A673 (cell line): Measurements from ENCODE around the gene GAR1. TPM values are rescaled to one million over a fixed set of nuclear protein-coding genes. Genes with fewer than 3 reads are reported as not detected.

Experiments
- BruUV-seq: library from RNA; stranded (reverse); fragments of 400-500 nt; replicated peaks from 2 replicates; lab custom pipeline; 2021; lab: Mats Ljungman, UMichigan
- CTCF ChIA-PET: fragments of 300-600 bp; sonication (Branson Sonifier 250); formaldehyde crosslinking; loops from one replicate; lab custom pipeline; 2022; ENCODE audit warnings: antibody characterized with exemption; lab: Charles Lee
- POLR2A ChIA-PET: fragments of 300-600 bp; sonication (Branson Sonifier 250); formaldehyde crosslinking; loops from one replicate; lab custom pipeline; 2022; ENCODE audit warnings: antibody characterized with exemption; ENCODE audit not compliant: low non-redundant PET; lab: Charles Lee
- DNase-seq: peaks from one replicate; pipeline ENCODE4 v3.0.0-alpha.2; 2015; ENCODE audit warnings: low spot score
- H3K27ac ChIP-seq: fragments of 200-600 bp; sonication (generic); 2 replicates; pipeline ENCODE4 v1.5.1; 2016; ENCODE audit warnings: mixed run types, low read depth, mild to moderate bottlenecking, mixed read lengths, antibody characterized with exemption, low read length; ENCODE audit not compliant: poor library complexity, severe bottlenecking
- H3K27me3 ChIP-seq: fragments of 200-600 bp; sonication (generic); replicated peaks from 2 replicates; pipeline ENCODE4 v1.6.1; 2017; ENCODE audit warnings: mixed run types, low read depth, mild to moderate bottlenecking, mixed read lengths, antibody characterized with exemption, low read length; ENCODE audit not compliant: insufficient read depth, poor library complexity
- H3K36me3 ChIP-seq: fragments of 200-600 bp; sonication (generic); 2 replicates; pipeline ENCODE4 v1.6.1; 2016; ENCODE audit warnings: mixed run types, mild to moderate bottlenecking, mixed read lengths, antibody characterized with exemption, low read length; ENCODE audit not compliant: insufficient read depth, poor library complexity, severe bottlenecking
- H3K4me1 ChIP-seq: fragments of 200-600 bp; sonication (generic); 2 replicates; pipeline ENCODE4 v1.6.1; 2017; ENCODE audit warnings: mixed run types, mild to moderate bottlenecking, mixed read lengths, antibody characterized with exemption, low read length; ENCODE audit not compliant: insufficient read depth, poor library complexity, severe bottlenecking
- H3K4me3 ChIP-seq: fragments of 200-600 bp; sonication (generic); 2 replicates; pipeline ENCODE4 v1.5.1; 2016; ENCODE audit warnings: low read depth, mixed run types, mild to moderate bottlenecking, mixed read lengths, low read length; ENCODE audit not compliant: poor library complexity, severe bottlenecking
- H3K9me3 ChIP-seq: fragments of 200-600 bp; sonication (generic); 2 replicates; pipeline ENCODE4 v1.6.1; 2016; ENCODE audit warnings: mixed run types, low read depth, mild to moderate bottlenecking, mixed read lengths, antibody characterized with exemption, low read length; ENCODE audit not compliant: poor library complexity, severe bottlenecking
- EZH2 ChIP-seq: fragments of 200-600 bp; sonication (generic); IDR thresholded peaks from 2 replicates; pipeline ENCODE4 v1.6.1; 2017; ENCODE audit warnings: borderline replicate concordance, low read depth, mild to moderate bottlenecking, mixed read lengths, antibody characterized with exemption, low read length; ENCODE audit not compliant: poor library complexity, severe bottlenecking
- intact Hi-C: fragments of 100-400 bp; cut with micrococcal nuclease; formaldehyde crosslinking; loops from one replicate; pipeline ENCODE4 v1.10.0; 2022; ENCODE audit not compliant: unreplicated experiment
- total RNA-seq: library from RNA; stranded (reverse); gene quantifications from 2 replicates; pipeline ENCODE4 v1.2.3, GENCODE V29; 2021
- TF ChIP-seq, protein P1 (sequence below): fragments of 300-800, 200-600 bp; sonication (generic); conservative IDR thresholded peaks from 2 replicates; pipeline ENCODE4 v1.5.1; 2017; ENCODE audit warnings: low read depth, mild to moderate bottlenecking, antibody characterized with exemption, low read length, moderate library complexity, mixed read lengths

The GAR1 gene
- total RNA-seq, 1 experiment from 2014 or later, result 67.6 TPM

DNA sequence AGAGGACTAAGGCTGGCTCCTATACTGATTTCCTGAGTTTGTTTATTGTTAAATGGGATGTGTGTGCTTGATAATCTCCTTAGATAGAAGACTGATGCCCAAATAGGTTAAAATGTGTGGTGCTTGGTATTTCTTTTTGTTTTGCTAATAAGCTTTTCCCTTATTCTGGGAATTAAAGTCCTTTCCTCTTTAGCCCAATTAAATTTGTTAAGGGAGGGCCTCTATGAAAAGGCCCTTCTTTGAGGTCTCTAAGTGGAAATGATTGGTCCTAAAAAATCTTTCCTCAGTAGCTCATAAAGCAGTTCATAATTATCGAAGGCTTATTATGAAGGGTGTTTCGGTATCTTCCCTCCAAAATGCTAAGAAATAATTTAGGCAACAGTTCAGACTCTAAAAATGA lies 12.1 kb downstream of the GAR1 start, which contains the start of gene RRH:
Gene RRH (plus strand): TSS at position 301 of the 400 bp plus-strand sequence. CDS start 56 bp downstream, at position 357.
- POLR2A ChIA-PET, result no interaction called here
- no peaks in the 10 kb centered on the region for H3K4me1 ChIP-seq
- no peak for TF ChIP-seq EZH2
- TF ChIP-seq, protein P1, sequence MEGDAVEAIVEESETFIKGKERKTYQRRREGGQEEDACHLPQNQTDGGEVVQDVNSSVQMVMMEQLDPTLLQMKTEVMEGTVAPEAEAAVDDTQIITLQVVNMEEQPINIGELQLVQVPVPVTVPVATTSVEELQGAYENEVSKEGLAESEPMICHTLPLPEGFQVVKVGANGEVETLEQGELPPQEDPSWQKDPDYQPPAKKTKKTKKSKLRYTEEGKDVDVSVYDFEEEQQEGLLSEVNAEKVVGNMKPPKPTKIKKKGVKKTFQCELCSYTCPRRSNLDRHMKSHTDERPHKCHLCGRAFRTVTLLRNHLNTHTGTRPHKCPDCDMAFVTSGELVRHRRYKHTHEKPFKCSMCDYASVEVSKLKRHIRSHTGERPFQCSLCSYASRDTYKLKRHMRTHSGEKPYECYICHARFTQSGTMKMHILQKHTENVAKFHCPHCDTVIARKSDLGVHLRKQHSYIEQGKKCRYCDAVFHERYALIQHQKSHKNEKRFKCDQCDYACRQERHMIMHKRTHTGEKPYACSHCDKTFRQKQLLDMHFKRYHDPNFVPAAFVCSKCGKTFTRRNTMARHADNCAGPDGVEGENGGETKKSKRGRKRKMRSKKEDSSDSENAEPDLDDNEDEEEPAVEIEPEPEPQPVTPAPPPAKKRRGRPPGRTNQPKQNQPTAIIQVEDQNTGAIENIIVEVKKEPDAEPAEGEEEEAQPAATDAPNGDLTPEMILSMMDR, result no peak
- H3K4me3 ChIP-seq, result no peak within 1 kb of the TSS
- no peaks in the 10 kb centered on the region for H3K27me3 ChIP-seq
- CTCF ChIA-PET, result no interaction called here
- BruUV-seq, result no TSS peak
- intact Hi-C loops, result no loop called here
- no peak within 1 kb of the TSS for H3K27ac ChIP-seq
- DNase-seq, result no peak
- H3K9me3 ChIP-seq, result no peaks in the 10 kb centered on the region
- peaks cover 40% of the 10 kb centered on the region for H3K36me3 ChIP-seq

DNA sequence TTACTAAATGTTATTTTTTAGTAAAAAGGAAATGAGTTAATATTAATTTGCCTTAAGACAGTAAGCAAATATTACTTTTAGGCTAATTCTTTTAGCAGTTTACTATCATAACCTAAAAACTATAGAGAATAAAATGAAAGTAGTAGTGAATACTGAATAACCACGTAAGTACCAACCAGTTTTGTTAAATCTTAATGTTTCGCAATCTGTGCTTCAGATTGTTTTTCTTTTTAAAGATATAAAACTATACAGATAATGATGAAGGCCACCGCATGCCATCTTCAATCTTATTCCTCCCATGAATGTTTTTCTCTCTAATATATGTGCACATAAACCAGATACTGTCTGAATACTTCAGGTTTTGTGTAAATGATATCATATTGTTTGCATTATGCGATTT lies 18.2 kb downstream of the GAR1 start:
- intact Hi-C loops, result no loop called here
- BruUV-seq, result no TSS peak
- TF ChIP-seq EZH2, result no peak
- TF ChIP-seq, protein P1, result no peak

DNA sequence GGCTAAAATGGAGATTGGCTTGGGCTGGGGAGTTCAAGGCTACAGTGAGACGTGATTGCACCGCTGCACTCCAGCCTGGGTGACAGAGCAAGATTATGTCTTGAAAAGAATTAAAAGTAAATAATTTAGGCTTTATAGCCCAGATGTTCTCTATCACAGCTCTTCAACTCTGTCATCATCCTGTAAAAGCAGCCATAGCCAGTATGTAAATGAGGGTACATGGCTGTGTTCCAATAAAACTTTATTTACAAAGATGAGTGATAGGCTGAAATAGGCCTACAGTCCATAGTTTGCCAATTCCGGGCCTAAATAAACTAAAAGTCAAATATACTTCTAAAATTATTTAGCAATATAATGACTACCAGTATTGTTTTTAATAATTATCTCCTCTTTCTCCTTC lies 21.4 kb downstream of the GAR1 start:
- CTCF ChIA-PET, result no interaction called here
- no TSS peak for BruUV-seq

More for the DNA sequence above, 18.2 kb downstream of the GAR1 start:
- ChIA-PET POLR2A (no interaction called here), CTCF (no interaction called here)
- H3K4me1 ChIP-seq, result peaks cover 8% of the 10 kb centered on the region
- no peaks in the 10 kb centered on the region for H3K9me3 ChIP-seq
- no peaks in the 10 kb centered on the region for H3K27me3 ChIP-seq
- H3K4me3 ChIP-seq, result no peak overlapping the region
- no peak overlapping the region for H3K27ac ChIP-seq
- H3K36me3 ChIP-seq, result peaks cover 6% of the 10 kb centered on the region
- DNase-seq, result no peak

More for the DNA sequence above, 21.4 kb downstream of the GAR1 start:
- no peaks in the 10 kb centered on the region for H3K36me3 ChIP-seq
- peak; percentile 14 for DNase-seq
- POLR2A ChIA-PET, result interaction anchor here (0.7 kb wide), 1 partner anchor 102 kb away, joined by 3 read pairs; no protein-coding TSS in a partner anchor
- TF ChIP-seq, protein P1, result no peak
- TF ChIP-seq EZH2, result no peak
- H3K27ac ChIP-seq, result no peak overlapping the region
- H3K4me1 ChIP-seq, result peaks cover 8% of the 10 kb centered on the region
- H3K9me3 ChIP-seq, result no peaks in the 10 kb centered on the region
- no peak overlapping the region for H3K4me3 ChIP-seq
- intact Hi-C loops, result no loop called here
- no peaks in the 10 kb centered on the region for H3K27me3 ChIP-seq
